ENCODE results near the gene BOD1L1.
"Not testable (repeated sequence)": the region's sequence is repeated elsewhere in the genome, so short reads cannot be mapped to it uniquely, and the experiment has no call there.

BOD1L1 gene

GRCh38 chr4:13567125-13567524, 60.4 kb downstream of the BOD1L1 start:
- no peak overlapping the region for H2AFZ ChIP-seq (ENCODE audit: low read length)
- no peak overlapping the region for H3K27ac ChIP-seq (ENCODE audit: low read depth, low read length, poor library complexity, severe bottlenecking)
- H3F3A ChIP-seq (ENCODE audit: insufficient read depth, low read length) = no peaks in the 10 kb centered on the region
- H3K79me2 ChIP-seq (ENCODE audit: insufficient read depth, low read length) = no peaks in the 10 kb centered on the region
- no peak overlapping the region for H3K4me3 ChIP-seq (ENCODE audit: low read depth, low read length, poor library complexity, severe bottlenecking)
- H3K9ac ChIP-seq (ENCODE audit: low read length) = no peak overlapping the region
- H4K20me1 ChIP-seq (ENCODE audit: insufficient read depth, low read length) = no peaks in the 10 kb centered on the region
- H3K9me3 ChIP-seq (ENCODE audit: low read length) = no peaks in the 10 kb centered on the region
- no peaks in the 10 kb centered on the region for H3K4me1 ChIP-seq (ENCODE audit: insufficient read depth, low read length, severe bottlenecking)
- peaks cover 16% of the 10 kb centered on the region; the same call in 1 of the 2 replicates for H3K36me3 ChIP-seq (ENCODE audit: insufficient read depth, low read length)
- no peak overlapping the region for H3K4me2 ChIP-seq (ENCODE audit: low read length)
- no peaks in the 10 kb centered on the region for H3K27me3 ChIP-seq (ENCODE audit: insufficient read depth, low read length)
- H3K9me2 ChIP-seq (ENCODE audit: low read depth, low read length) = no peaks in the 10 kb centered on the region
- TF ChIP-seq EZH2 (IDR thresholded peaks at IDR 0.05; ENCODE audit: borderline replicate concordance, low read length) = no peak
- TF ChIP-seq, protein P1, sequence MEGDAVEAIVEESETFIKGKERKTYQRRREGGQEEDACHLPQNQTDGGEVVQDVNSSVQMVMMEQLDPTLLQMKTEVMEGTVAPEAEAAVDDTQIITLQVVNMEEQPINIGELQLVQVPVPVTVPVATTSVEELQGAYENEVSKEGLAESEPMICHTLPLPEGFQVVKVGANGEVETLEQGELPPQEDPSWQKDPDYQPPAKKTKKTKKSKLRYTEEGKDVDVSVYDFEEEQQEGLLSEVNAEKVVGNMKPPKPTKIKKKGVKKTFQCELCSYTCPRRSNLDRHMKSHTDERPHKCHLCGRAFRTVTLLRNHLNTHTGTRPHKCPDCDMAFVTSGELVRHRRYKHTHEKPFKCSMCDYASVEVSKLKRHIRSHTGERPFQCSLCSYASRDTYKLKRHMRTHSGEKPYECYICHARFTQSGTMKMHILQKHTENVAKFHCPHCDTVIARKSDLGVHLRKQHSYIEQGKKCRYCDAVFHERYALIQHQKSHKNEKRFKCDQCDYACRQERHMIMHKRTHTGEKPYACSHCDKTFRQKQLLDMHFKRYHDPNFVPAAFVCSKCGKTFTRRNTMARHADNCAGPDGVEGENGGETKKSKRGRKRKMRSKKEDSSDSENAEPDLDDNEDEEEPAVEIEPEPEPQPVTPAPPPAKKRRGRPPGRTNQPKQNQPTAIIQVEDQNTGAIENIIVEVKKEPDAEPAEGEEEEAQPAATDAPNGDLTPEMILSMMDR (IDR thresholded peaks at IDR 0.05; ENCODE audit: low read length) = no peak

- Histone ChIP-seq H3K4me2 (ENCODE audit: low read length) (no peak overlapping the region), H3K27ac (ENCODE audit: low read depth, low read length, poor library complexity, severe bottlenecking) (no peak overlapping the region), H3K4me1 (ENCODE audit: insufficient read depth, low read length, severe bottlenecking) (no peaks in the 10 kb centered on the region), H4K20me1 (ENCODE audit: insufficient read depth, low read length) (no peaks in the 10 kb centered on the region), H3K9me3 (ENCODE audit: low read length) (no peaks in the 10 kb centered on the region), H2AFZ (ENCODE audit: low read length) (no peak overlapping the region), H3K9ac (ENCODE audit: low read length) (no peak overlapping the region), H3F3A (ENCODE audit: insufficient read depth, low read length) (no peaks in the 10 kb centered on the region), H3K4me3 (ENCODE audit: low read depth, low read length, poor library complexity, severe bottlenecking) (no peak overlapping the region), H3K79me2 (ENCODE audit: insufficient read depth, low read length) (no peaks in the 10 kb centered on the region), H3K9me2 (ENCODE audit: low read depth, low read length) (no peaks in the 10 kb centered on the region), H3K36me3 (ENCODE audit: insufficient read depth, low read length) (no peaks in the 10 kb centered on the region), H3K27me3 (ENCODE audit: insufficient read depth, low read length) (no peaks in the 10 kb centered on the region)
- TF ChIP-seq, protein P1 (IDR thresholded peaks at IDR 0.05; ENCODE audit: low read length) = no peak
- no peak for TF ChIP-seq EZH2 (IDR thresholded peaks at IDR 0.05; ENCODE audit: borderline replicate concordance, low read length)
Measured at GRCh38 chr4:13562876-13563275, 64.6 kb downstream of the BOD1L1 start.

GRCh38 chr4:13561673-13562072, 65.9 kb downstream of the BOD1L1 start:
- H3K27ac ChIP-seq (ENCODE audit: low read depth, low read length, poor library complexity, severe bottlenecking) = no peak overlapping the region
- no peak overlapping the region for H3K4me2 ChIP-seq (ENCODE audit: low read length)
- no peaks in the 10 kb centered on the region for H3K79me2 ChIP-seq (ENCODE audit: insufficient read depth, low read length)
- no peak for TF ChIP-seq EZH2 (IDR thresholded peaks at IDR 0.05; ENCODE audit: borderline replicate concordance, low read length)
- TF ChIP-seq, protein P1 (IDR thresholded peaks at IDR 0.05; ENCODE audit: low read length) = no peak
- no peaks in the 10 kb centered on the region for H3K4me1 ChIP-seq (ENCODE audit: insufficient read depth, low read length, severe bottlenecking)
- no peaks in the 10 kb centered on the region for H4K20me1 ChIP-seq (ENCODE audit: insufficient read depth, low read length)
- H3K9me3 ChIP-seq (ENCODE audit: low read length) = no peaks in the 10 kb centered on the region
- H3F3A ChIP-seq (ENCODE audit: insufficient read depth, low read length) = no peaks in the 10 kb centered on the region
- H3K27me3 ChIP-seq (ENCODE audit: insufficient read depth, low read length) = no peaks in the 10 kb centered on the region
- H3K4me3 ChIP-seq (ENCODE audit: low read depth, low read length, poor library complexity, severe bottlenecking) = no peak overlapping the region
- H3K9ac ChIP-seq (ENCODE audit: low read length) = no peak overlapping the region
- H3K9me2 ChIP-seq (ENCODE audit: low read depth, low read length) = no peaks in the 10 kb centered on the region
- H2AFZ ChIP-seq (ENCODE audit: low read length) = no peak overlapping the region
- H3K36me3 ChIP-seq (ENCODE audit: insufficient read depth, low read length) = no peaks in the 10 kb centered on the region

DNA sequence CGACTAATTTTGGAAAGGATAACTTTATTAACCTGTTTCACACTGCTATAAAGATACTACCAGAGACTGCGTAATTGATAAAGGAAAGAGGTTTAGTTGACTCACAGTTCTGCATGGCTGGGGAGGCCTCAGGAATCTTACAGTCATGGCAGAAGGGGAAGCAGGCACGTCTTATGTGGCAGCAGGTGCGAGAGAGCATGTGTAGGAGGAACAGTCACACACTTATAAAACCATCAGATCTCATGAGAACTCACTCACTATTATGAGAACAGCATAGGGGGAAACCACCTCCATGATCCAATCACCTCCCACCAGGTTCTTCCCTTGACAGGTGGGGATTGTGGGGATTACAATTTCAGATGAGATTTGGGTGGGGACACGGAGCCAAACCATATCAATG, 67.4 kb downstream of the BOD1L1 start:
- H3K4me2 ChIP-seq (ENCODE audit: low read length); H3K9me3 ChIP-seq (ENCODE audit: low read length); H4K20me1 ChIP-seq (ENCODE audit: insufficient read depth, low read length); H3F3A ChIP-seq (ENCODE audit: insufficient read depth, low read length); H2AFZ ChIP-seq (ENCODE audit: low read length); H3K27ac ChIP-seq (ENCODE audit: low read depth, low read length, poor library complexity, severe bottlenecking); H3K4me3 ChIP-seq (ENCODE audit: low read depth, low read length, poor library complexity, severe bottlenecking); H3K9ac ChIP-seq (ENCODE audit: low read length); H3K9me2 ChIP-seq (ENCODE audit: low read depth, low read length); H3K79me2 ChIP-seq (ENCODE audit: insufficient read depth, low read length); H3K4me1 ChIP-seq (ENCODE audit: insufficient read depth, low read length, severe bottlenecking); H3K27me3 ChIP-seq (ENCODE audit: insufficient read depth, low read length); H3K36me3 ChIP-seq (ENCODE audit: insufficient read depth, low read length): not testable (repeated sequence)
